Glutamatergic neuron (in vitro differentiated cells): ENCODE data around the gene TCOF1. TPM values are rescaled to one million over a fixed set of nuclear protein-coding genes. Genes with fewer than 3 reads are reported as not detected.

Source experiments
- DNase-seq: peaks from one replicate; pipeline ENCODE4 v3.0.0; 2022
- H3K27ac Mint-ChIP-seq: one replicate; pipeline ENCODE4 v1.8.0; 2020; ENCODE audit warnings: mild to moderate bottlenecking, mixed read lengths, inconsistent platforms; ENCODE audit not compliant: unreplicated experiment
- H3K27me3 Mint-ChIP-seq: one replicate; pipeline ENCODE4 v1.8.0; 2020; ENCODE audit warnings: mild to moderate bottlenecking, moderate library complexity, mixed read lengths, inconsistent platforms; ENCODE audit not compliant: unreplicated experiment
- H3K36me3 Mint-ChIP-seq: one replicate; pipeline ENCODE4 v1.8.0; 2020; ENCODE audit warnings: mild to moderate bottlenecking, mixed read lengths, inconsistent platforms; ENCODE audit not compliant: unreplicated experiment
- H3K4me1 Mint-ChIP-seq: one replicate; pipeline ENCODE4 v1.8.0; 2020; ENCODE audit warnings: mild to moderate bottlenecking, low read depth, mixed read lengths, inconsistent platforms; ENCODE audit not compliant: unreplicated experiment
- H3K4me3 Mint-ChIP-seq: one replicate; pipeline ENCODE4 v1.8.0; 2020; ENCODE audit warnings: mild to moderate bottlenecking, mixed read lengths, inconsistent platforms; ENCODE audit not compliant: unreplicated experiment
- H3K9me3 Mint-ChIP-seq: one replicate; pipeline ENCODE4 v1.8.0; 2020; ENCODE audit warnings: mild to moderate bottlenecking, moderate library complexity, mixed read lengths, inconsistent platforms; ENCODE audit not compliant: unreplicated experiment
- CTCF ChIP-seq: fragments of 200-600 bp; sonication (generic); IDR thresholded peaks from one replicate; pipeline ENCODE4 v1.5.0; 2021; ENCODE audit not compliant: partially characterized antibody, unreplicated experiment
- total RNA-seq: library from RNA; stranded (reverse); fragmentation: NEBNext Ultra II Directional; extraction: Animal tissue kit (Norgen Biotek cat#: 25700); gene quantifications from one replicate; pipeline ENCODE4 v1.2.1, GENCODE V29; 2021; ENCODE audit not compliant: unreplicated experiment

TCOF1 gene
- total RNA-seq, 1 donor from 2014 or later, result 39.7 TPM

DNA sequence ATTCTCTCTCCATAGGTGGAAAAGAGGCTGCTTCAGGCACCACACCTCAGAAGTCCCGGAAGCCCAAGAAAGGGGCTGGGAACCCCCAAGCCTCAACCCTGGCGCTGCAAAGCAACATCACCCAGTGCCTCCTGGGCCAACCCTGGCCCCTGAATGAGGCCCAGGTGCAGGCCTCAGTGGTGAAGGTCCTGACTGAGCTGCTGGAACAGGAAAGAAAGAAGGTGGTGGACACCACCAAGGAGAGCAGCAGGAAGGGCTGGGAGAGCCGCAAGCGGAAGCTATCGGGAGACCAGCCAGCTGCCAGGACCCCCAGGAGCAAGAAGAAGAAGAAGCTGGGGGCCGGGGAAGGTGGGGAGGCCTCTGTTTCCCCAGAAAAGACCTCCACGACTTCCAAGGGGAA is 38.8 kb downstream of the TCOF1 start:
- Mint-ChIP-seq H3K36me3 (peaks cover 8% of the 10 kb centered on the region), H3K27me3 (peaks cover 3% of the 10 kb centered on the region), H3K4me1 (peaks cover 8% of the 10 kb centered on the region), H3K27ac (no peak overlapping the region), H3K9me3 (peaks cover 2% of the 10 kb centered on the region), H3K4me3 (no peak overlapping the region)
- DNase-seq, result no peak
- no peak for TF ChIP-seq CTCF

DNA sequence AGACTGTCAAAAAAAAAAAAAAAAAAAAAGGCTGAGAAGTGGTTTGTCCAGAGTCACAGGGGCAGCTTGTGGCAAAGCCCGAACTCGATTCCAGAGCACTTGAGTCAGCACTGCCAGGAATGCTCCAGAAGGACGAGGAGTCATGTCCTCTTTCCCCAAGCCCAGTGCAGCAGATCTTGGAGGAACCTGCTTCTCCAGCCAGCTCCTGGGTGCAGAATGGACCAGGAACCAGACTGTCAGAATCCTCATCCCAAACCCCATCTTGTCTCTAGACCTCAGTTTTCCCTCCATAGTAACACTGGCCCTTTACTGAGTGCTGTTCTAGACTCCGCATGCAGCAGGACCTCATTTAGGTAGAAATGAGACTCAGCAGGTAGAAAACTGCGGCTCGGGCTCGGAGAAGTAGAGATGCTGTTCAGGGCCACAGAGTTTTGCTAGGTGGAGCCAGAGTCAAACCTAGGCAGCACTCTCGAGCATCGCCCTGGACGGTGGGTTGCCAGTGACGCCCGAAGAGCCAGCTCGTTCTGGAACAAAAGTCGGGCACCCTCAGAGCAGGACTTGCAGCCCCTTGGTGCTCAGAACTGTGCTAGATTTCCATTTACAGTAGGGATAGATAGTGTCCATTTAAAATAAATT is 39.8 kb downstream of the TCOF1 start:
- no peak for TF ChIP-seq CTCF
- H3K36me3 Mint-ChIP-seq, result peaks cover 8% of the 10 kb centered on the region
- peaks cover 8% of the 10 kb centered on the region for H3K4me1 Mint-ChIP-seq
- H3K27me3 Mint-ChIP-seq, result peaks cover 4% of the 10 kb centered on the region
- no peak overlapping the region for H3K4me3 Mint-ChIP-seq
- H3K27ac Mint-ChIP-seq, result no peak overlapping the region
- no peak for DNase-seq
- H3K9me3 Mint-ChIP-seq, result peaks cover 2% of the 10 kb centered on the region

- H3K9me3 Mint-ChIP-seq, result peaks cover 4% of the 10 kb centered on the region
- H3K36me3 Mint-ChIP-seq, result peaks cover 8% of the 10 kb centered on the region
Observed at GRCh38 chr5:150397782-150398721, 40.6 kb downstream of the TCOF1 start.

DNA sequence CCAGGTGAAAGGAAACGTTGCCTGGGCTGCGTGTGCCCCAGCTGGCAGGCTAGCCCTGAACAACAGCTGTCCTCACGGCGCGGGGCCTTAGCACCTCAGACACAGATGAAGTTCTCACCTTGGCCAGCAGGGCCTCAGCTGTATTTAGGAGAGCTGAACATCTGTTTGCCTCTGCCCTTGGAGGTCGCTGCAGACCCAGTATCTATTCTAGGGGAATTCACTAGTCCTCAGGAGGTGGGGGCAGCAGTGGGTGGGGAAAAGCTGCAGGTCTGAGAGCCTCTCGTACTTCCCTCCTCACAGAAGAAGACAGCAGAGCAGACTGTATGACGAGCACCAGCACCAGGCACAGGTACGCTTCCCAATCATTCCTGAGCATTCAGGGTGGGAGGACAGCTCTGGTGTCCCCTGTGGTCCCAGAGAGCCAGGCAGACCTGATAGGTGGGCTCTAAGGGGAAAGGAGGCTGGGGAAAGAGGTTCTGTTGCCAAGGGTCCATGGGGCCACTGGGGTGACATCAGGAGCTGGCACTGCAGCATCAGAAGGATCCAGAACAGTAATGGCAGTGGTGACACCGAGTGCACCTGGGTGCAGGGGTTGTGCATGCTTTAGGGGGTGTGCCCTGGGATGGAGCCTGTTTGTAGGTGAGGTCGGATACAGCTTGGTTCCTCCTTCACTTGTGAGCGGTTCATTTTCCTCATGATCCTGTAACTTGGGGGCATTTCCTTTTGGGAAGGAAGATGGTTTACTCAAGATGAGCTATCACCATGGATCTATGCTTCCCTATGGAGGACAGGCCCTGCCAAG is 41.4 kb downstream of the TCOF1 start:
- H3K4me1 Mint-ChIP-seq, result peaks cover 8% of the 10 kb centered on the region
- peaks cover 4% of the 10 kb centered on the region for H3K27me3 Mint-ChIP-seq
- DNase-seq, result no peak
- H3K36me3 Mint-ChIP-seq, result peaks cover 8% of the 10 kb centered on the region
- TF ChIP-seq CTCF, result peak; percentile 59
- no peak overlapping the region for H3K4me3 Mint-ChIP-seq
- H3K9me3 Mint-ChIP-seq, result peaks cover 4% of the 10 kb centered on the region
- H3K27ac Mint-ChIP-seq, result no peak overlapping the region

More at GRCh38 chr5:150397782-150398721, 40.6 kb downstream of the TCOF1 start:
- TF ChIP-seq CTCF, result no peak
- DNase-seq, result no peak
- Mint-ChIP-seq H3K27me3 (peaks cover 4% of the 10 kb centered on the region), H3K4me3 (no peak overlapping the region), H3K4me1 (peaks cover 8% of the 10 kb centered on the region), H3K27ac (no peak overlapping the region)
